Stromal cell of bone marrow (primary cell): Measurements from ENCODE around the gene GORASP2.
A peak's percentile ranks its signal among the peaks of the same experiment; 100 is the strongest.
"Not testable (repeated sequence)": the region's sequence is repeated elsewhere in the genome, so short reads cannot be mapped to it uniquely, and the experiment has no call there.

Experiments
- DNase-seq: peaks from one replicate; pipeline ENCODE4 v3.0.0-alpha.2; 2012; ENCODE audit warnings: low read depth

The GORASP2 gene

DNA sequence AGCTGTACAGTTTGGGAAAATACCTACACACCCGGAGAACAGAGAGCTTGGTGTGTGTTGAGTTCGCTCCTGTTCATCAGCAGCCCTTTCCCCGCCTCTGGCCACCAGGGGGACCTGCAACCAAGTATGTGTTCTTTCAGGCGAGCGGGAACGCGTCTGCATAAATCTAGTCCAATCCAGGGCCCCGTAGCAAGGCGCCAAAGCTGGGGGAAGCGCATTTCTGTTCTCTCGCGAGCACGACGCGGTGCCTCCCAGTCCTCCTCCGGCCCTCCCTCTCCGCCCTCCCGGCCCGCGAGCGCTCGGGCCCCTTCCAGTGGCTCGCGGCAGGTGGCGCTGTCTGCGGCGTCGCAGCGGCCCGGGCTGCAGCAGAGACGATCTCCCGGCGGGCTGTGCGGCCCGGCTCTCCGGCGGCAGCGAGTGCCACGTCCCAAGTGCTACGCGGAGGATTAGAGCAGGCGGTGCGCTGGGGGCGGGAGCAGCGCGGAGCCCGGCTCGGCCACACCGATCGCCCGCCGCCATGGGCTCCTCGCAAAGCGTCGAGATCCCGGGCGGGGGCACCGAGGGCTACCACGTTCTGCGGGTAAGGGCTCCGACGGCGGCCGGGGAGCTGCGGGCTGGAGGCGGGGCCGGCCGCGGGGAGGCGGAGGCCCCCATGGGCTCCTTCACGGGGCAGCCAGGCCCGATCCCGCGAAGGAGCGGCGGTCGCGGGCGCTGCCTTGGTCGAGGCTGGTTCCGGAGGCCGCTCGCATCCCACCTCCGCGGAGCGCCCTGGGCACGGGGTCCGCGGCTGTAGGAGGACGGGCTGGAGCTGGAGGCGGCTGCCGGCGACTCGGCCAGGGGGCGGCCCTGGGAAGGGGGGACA lies at the start of gene GORASP2:
Gene GORASP2 (plus strand): TSS at position 430 of the 862 bp plus-strand sequence. CDS start 88 bp downstream, at position 518.
- peak; percentile 99 for DNase-seq

DNA sequence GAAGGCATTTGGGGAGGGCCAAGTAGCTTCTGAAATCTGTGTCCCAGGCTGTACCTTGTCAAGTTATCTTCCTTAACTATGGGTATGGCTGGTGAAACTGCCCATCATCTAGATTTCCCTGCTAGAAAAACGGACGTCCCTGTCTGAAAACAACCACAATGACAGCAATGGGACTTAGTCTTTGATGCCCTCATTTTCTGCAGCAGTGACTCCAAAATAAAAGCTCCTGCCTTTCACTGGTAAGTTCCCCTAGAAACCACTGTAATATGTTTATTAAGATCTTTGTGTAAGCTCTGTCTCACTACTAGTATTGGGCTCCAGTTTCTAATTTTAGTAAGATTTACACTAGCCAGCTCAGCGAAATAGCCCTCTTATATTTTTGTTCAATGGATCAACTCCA lies 47.2 kb upstream of the GORASP2 start:
- DNase-seq: no peak

DNA sequence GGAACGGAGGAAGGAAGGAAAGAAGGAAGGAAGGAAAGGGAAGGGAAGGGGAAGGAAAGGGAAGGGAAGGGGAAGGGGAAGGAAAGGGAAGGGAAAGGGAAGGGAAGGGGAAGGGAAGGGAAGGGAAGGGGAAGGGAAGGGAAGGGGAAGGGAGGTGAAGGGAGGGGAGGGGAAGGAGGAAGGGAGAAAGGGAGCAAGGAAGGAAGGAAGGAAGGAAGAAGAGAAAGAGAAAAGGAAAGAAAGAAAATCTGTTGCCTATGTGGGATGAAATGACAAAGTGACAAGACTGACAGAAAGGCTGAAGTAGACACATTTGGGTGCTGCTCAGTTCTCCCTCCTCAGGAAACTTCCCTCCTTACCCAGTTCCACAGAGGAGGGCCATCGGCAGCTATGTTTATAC lies 46.3 kb upstream of the GORASP2 start:
- no peak for DNase-seq

DNA sequence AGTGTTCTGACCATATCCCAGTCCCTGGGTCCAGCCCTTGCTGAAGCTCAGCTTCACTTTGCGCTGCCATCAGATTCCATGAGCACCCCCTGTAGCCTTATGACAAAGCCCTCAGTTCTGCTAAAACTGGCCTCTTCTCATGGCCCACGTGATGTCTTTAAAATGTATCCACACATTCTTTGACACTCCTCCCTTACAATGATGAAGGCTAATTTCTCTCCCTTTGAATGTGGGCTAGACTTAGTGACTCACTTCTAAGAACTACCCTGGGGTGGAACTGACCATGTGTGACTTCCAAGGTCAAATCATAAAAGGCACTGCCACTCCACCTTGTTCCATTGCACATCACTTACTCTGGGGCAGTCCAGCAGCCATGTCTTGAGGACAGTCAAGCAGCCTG lies 45.4 kb upstream of the GORASP2 start:
- no peak for DNase-seq

DNA sequence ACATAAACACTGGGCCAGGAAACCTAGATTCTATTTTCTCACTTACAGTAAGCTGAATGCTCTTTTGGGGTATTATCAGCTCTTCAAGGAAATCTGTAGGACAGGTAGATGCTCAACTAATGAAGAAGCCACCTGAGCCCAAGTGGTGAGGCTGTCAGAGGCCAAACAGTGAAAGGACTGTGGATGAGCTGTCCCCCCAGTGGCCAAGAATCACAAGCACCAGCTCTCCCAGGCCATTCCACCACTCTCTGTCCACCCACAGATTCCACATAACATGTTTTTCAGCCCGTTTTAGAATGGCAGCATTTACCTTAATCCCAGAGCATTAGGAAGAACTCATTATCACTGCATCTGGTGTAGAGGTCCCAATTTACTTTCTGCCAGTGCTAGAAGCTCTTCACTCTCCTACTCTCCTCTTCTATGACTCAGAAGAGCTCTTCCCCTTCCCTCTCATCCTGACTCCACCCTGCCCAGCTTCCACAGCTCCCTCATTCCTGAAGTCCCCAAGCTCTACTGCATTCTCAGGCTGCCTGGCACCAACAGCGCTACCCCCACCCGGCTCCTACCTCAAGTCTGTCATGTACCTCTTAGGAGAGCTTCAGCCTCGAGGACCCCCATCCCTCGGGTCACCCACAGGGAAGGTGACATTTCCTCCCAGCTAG lies 43.8 kb upstream of the GORASP2 start:
- no peak for DNase-seq

DNA sequence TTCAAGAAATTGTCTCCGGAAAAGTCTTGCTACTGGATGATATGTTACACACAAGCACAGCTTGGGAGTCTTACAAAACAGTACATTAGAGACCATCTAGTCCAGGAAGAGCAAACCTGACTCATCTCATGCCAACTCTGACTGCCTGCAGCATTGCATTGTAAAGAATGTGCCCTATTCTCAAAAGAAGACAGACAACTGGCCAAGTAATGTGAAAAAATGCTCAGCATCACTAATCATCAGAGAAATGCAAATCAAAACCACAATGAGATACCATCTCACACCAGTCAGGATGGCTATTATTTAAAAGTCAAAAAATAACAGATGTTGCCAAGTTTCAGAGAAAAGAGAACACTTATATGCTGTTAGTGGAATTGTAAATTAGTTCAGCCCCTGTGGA lies 42.7 kb upstream of the GORASP2 start:
- no peak for DNase-seq

DNA sequence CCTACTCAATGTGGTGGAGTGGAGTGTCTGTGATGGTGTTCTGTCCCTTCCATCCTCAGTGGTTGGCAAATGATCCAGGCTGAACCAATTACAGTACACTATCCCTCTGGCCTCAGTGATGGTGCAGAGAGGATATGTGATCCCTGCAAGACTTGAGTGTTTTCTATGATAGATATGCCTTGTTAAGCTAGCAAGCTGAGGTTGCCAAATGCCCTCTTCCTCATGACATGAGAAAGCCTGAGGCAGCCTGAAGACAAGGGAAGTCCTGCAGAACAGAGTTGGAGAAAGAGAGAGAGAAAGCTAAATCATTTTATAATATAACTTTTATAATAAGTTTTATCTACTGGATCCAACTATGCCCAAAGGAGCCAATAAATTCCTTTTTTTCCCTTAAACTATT lies 41.6 kb upstream of the GORASP2 start:
- no peak for DNase-seq

DNA sequence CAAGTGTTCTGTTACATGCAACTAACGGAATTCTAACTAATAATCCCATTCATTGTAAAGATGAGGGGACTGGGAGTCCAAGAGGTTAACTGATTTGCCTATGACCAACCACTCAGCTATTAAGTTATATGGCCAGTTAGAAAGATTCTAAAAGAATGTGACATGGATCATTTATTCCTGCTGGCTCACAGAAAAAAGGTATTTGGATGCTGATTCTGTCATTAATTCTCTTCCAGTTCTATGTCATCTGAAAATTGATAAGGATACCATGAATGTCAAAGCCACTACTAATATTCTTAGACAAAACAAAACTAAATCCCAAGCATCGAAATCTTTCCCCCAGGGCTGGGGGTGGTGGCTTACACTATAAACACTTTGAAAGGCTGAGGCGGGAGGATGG lies 41.2 kb upstream of the GORASP2 start:
- DNase-seq: no peak

DNA sequence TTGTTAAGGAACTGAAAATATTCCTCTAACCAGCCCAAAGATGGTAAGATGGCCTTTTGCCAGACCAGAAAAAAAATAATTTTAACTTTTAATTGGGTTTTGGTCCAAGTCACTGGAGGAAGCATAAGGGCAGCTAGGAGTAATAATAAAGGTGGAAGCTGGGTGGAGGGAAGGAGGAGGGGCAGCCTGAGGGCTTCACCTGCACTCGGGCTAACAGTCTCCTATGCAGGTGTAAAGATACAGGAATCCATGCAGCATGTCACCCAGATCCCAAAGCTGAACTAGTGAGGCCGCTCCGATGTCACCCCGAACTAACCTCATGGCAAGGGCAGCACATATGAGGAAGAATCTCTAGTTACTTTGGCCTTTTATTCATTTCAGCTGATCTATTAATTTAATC lies 37.2 kb upstream of the GORASP2 start:
- DNase-seq: no peak

DNA sequence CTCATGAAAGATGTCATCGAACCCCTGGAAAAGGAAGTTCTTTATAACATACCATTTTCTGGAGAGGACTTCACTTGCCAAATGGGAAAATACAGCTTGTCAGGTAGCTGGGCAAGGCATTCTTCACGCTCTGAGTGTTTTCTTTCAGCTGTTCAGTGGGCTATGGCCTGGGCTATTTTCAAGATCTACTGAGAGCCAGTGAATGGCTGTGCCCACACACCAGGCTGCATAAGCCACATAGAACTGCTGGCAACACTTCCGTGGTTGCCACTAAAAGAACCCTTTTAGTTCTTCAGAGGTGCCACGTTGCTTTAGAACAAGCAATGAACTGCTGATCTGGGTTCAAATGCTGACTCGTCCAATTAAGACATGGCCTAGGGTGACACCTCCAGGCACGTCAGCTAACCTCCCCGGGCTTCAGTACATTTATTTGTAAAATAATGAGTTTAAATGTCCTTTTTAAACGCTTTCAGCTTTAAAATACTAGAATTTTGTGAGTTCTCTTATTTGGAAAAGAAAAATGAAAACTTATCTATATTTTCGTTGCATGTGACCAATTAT lies 36.6 kb upstream of the GORASP2 start:
- no peak for DNase-seq

DNA sequence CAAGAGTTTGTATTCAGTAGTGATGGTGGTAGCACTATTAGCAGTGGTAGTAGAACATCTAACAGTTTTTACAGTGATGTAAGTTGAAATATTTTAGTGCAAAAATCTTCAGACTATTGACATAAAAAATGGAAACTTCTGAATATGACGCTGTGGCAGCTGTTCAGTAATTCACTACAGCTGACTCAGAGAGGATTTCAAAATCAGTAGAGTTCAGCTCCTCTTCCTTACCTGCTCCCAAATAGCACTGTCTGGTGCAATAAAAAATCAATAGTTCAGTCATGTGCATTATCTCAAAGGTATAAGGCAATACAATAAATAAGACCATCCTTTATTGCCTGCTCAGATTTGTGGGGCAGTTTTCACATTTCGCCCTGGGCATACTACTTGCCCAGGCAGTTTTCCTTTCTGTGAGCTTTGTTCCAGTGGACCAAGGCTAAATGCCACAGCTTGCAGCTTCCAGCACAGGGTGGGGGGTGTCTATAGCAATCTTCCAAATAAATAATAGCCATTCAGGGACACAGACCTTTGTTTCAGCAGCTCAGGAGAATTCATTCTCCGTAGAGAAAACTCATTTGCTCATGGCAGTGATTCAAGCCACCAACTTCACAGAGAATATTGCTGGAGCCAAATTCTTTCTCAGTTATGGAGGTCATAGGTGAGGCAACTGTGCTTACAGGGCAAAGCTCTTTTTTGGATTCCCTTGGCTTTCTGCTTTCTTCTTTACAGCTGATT lies 33.9 kb upstream of the GORASP2 start:
- DNase-seq: peak; percentile 37

DNA sequence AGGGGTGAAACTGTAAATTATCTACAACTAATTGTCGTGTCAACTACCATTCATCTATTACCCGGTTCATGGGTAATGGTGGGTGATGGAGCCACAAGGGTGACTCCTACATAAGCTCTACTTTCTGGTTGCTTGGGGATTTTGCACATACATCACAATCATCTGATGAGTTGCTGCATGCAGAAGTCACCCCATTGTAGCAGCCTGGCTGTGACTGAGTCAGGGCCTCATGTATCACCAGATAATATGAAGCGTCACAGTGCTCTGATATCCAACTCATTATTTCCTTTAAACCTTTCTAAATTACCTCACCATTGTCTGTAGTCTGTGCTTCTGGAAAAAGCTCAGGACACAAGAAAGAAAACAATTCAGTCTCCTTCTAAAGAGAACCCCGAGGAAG lies 32.4 kb upstream of the GORASP2 start:
- DNase-seq: no peak

DNA sequence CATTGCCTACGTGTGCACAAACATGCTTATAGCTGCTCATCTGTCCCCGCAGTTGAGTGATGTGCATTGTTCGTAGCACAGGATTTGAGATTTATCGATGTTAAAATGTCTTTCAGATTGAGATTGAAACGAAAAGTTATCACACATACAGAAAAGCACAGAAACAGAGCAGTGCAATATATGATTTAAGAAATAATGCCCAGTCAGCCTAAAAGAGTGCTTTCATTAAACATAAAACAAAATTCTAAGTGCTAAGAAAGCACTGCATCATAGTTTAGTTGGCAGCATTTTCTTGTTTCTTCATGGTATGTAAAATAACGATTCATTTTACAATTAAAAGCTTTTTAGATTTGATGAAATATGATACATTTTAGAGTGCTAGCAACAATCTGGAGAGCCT lies 31.9 kb upstream of the GORASP2 start:
- no peak for DNase-seq

DNA sequence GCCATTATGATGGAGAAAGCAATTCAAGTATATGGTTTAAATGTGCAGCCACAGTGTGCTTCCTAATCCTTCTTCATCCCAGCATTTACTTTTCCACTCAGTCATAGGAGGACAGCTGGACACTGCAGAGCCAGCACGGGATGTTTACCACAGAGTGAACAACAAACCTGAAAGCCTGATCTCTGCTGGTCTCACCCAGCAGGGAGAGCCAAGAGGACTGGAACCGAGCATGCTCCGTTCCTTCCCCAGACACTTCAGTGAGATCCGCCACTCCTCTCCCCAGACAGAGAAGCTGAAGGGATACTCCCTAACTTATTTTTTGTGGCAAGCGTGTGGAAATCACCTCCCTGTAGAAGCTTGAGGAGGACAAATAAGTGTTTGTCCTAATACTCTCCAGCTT lies 23.2 kb upstream of the GORASP2 start:
- DNase-seq: no peak

DNA sequence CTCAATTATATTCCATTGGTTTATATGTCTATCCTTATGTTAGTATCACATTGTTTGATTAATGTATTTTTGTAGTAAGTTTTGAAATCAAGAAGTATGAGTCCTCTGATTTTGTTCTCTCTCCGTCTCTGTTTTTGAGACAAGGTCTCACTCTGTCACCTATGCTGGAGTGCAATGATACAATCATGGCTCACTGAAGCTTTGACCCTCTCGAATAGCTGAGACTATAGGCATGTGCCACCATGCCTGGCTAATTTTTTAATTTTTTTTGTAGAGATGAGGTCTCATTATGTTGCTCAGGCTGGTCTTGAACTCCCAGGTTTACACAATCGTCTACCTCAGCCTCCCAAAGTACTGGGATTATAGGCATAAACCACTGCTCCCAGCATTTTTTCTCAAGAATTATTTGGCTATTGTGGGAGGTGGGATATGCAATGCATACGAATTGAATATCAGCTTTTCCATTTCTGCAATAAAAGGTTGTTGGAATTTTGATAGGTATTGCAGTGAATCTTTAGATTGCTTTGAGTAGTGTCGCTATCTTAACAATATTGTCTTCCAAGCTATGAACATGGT lies 17.7 kb upstream of the GORASP2 start:
- no peak for DNase-seq

DNA sequence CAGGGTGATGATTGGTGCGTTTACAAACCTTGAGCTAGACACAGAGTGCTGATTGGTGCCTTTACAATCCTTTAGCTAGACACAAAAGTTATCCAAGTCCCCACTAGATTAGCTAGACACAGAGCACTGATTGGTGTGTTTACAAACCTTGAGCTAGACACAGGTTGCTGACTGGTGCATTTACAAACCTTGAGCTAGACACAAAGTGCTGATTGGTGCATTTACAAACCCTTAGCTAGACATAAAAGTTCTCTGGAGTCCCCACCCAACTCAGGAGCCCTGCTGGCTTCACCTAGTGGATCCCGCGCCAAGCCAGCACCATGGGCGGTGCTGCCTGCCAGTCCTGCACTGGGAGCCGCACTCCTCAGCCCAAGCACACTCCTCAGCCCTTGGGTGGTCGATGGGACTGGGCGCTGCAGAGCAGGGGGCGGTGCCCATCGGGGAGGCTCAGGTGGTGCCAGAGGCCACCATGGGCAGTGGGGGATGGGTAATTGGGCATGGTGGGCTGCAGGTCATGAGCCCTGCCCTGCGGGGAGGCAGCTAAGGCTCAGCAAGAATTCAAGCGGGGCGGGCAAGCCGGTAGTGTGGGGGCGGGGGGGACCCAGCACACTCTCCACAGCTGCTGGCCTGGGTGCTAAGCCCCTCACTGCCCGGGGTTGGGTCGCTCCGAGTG lies 13.9 kb upstream of the GORASP2 start:
- not testable (repeated sequence) for DNase-seq

DNA sequence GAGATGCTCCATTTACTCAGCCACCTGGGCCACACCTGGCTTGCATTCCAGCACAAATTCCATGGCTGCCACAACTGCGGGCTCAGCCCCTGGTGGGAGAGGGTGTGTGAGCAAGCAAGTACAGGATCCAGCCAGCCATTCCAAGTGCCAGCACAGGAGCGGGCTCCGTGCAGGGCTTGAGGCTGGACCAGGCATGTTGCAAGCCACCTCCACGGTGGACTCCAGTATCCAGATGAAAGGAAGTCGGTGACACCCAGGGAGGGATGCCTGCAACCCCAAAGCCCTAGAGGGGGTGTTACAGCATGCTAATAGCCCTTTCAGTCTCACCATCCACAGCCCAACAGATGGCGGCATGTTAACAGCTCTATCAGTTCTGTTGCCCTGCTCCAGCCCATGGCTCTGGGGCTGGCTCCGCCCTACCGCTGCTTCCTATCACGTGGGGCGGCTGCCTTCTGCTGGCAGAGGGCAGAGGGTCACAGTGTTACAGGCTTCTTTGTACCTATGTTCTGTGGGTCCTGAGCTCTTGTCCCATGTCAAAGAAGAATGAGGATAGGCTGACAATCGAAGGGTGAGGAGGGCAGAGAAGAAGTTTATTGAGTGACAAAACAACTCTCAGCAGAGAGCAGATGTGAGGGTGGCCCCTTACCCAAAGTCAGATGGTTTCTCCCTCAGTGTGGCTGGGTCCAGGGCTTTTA lies 11.7 kb upstream of the GORASP2 start:
- no peak for DNase-seq

DNA sequence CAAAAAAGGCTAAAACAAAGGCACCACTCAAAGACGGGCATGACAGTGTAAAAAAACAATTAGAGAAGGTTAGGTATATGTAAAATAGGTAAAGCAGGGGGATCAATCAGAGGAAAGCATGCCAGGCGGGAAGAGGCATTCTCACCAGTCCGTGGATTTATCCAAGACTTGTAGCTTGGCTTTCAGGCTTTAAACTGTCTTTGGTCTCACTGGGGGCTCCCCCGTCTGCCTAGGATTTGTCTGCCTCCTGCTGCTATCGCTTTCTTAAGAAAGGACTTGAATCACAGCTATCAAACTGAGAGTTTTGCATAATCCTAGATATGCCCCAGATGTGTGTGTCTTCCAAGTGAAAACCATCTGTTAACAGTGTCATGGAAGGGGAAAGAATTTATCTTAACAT lies 11.1 kb upstream of the GORASP2 start:
- DNase-seq: no peak

DNA sequence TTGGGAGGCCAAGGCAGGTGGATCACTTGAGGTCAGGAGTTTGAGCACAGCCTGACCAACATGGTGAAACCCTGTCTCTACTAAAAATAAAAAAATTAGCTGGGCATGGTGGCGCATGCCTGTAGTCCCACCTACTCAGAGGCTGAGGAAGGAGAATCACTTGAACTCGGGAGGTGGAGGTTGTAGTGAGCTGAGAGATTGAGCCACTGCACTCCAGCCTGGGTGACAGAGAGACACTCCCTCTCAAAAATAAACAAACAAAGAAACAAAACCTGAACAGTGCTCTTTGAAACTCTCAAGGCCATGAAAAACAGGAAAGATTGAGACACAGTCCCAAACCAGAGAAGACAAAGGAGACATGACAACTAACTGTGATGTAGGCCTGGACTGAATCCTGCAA lies 7.2 kb upstream of the GORASP2 start:
- DNase-seq: not testable (repeated sequence)

DNA sequence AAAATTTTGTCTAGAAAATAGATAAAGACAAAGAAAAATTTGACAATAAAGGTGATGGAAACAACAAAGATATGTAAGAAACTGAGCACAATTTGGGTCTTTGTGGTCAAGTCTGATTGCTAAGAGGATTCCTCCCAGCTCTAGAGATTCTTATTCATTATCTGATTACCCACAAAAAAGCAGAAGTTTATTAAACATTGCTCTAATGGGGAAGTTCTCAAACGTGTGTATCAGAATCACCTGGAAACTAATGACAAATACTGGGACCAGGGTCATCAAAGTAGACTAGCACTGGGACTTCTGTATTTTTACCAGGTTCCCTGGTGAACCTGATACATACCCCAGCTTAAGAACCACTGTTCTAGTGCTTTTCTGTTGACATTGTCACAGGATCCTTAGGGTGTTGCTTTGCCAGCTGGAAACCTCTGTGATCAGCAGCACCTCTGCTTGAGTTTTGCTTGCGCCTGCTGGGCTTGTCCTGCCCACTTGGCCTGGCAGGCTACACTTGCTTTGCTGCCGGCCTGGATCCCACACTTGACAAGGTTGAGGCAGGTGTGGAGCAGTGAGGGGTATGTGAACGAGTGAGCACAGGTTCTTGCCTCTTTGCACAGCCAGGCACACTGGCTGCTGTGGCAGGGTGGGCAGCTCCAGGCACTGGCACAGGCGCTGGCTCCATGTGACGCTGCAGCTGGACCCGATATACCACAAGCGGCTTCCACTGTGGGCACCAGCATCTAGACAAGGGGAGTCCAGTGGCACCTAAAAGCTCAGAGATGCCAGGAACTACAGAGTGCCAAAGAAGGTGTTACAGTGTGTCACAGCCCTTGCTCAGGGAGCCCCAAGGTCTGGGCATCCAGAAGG lies 6.2 kb upstream of the GORASP2 start:
- no peak for DNase-seq
